Neural progenitor cell (in vitro differentiated cells): ENCODE measurements around the gene KMT5C.

Experiments used
- CTCF ChIP-seq: fragments of 200-600 bp; sonication (generic); IDR thresholded peaks from 2 replicates; pipeline ENCODE4 v1.5.1; 2017; ENCODE audit warnings: antibody characterized with exemption, mild to moderate bottlenecking
- EZH2 ChIP-seq: fragments of 200-600 bp; sonication (generic); IDR thresholded peaks from 2 replicates; pipeline ENCODE4 v1.6.1; 2017; ENCODE audit warnings: antibody characterized with exemption, mild to moderate bottlenecking, moderate library complexity
- EZH2phosphoT487 ChIP-seq: fragments of 200-600 bp; sonication (generic); IDR thresholded peaks from 2 replicates; pipeline ENCODE4 v1.6.1; 2017; ENCODE audit warnings: antibody characterized with exemption

- TF ChIP-seq EZH2phosphoT487, result no peak
- TF ChIP-seq CTCF, result no peak
- no peak for TF ChIP-seq EZH2
These were observed 32.8 kb downstream of the KMT5C start for GRCh38 chr19:55372316-55373081.
